Loucy (cell line): Measurements from ENCODE around the gene OSBPL1A.

ENCODE experiments used
- H2AFZ ChIP-seq: fragments of 200-600 bp; sonication (generic); 2 replicates; pipeline ENCODE4 v1.6.0; 2016; ENCODE audit warnings: antibody characterized with exemption, mild to moderate bottlenecking, low read length, moderate library complexity
- H3F3A ChIP-seq: fragments of 200-600 bp; 2 replicates; pipeline ENCODE4 v1.6.0; 2016; ENCODE audit warnings: antibody characterized with exemption, low read depth, mild to moderate bottlenecking
- H3K27me3 ChIP-seq: fragments of 200-600 bp; sonication (generic); 2 replicates; pipeline ENCODE4 v1.6.1; 2014; ENCODE audit warnings: low read length, mild to moderate bottlenecking; ENCODE audit not compliant: insufficient read depth, poor library complexity, severe bottlenecking
- H3K36me3 ChIP-seq: fragments of 200-600 bp; sonication (generic); 2 replicates; pipeline ENCODE4 v1.6.1; 2016; ENCODE audit warnings: low read length; ENCODE audit not compliant: insufficient read depth
- H3K4me1 ChIP-seq: fragments of 200-600 bp; sonication (generic); 2 replicates; pipeline ENCODE4 v1.5.1; 2014; ENCODE audit warnings: low read length, mild to moderate bottlenecking; ENCODE audit not compliant: insufficient read depth, poor library complexity, severe bottlenecking
- H3K4me2 ChIP-seq: fragments of 200-600 bp; sonication (generic); 2 replicates; pipeline ENCODE4 v1.6.0; 2014; ENCODE audit warnings: antibody characterized with exemption, low read length, low read depth, mild to moderate bottlenecking; ENCODE audit not compliant: poor library complexity, severe bottlenecking
- H3K4me3 ChIP-seq: fragments of 200-600 bp; sonication (generic); 2 replicates; pipeline ENCODE4 v1.5.1; 2014; ENCODE audit warnings: low read length, mild to moderate bottlenecking, mixed read lengths; ENCODE audit not compliant: poor library complexity, severe bottlenecking
- H3K79me2 ChIP-seq: fragments of 200-600 bp; sonication (generic); 2 replicates; pipeline ENCODE4 v1.6.1; 2014; ENCODE audit warnings: low read length; ENCODE audit not compliant: insufficient read depth
- H3K9ac ChIP-seq: fragments of 200-600 bp; sonication (generic); 2 replicates; pipeline ENCODE4 v1.6.0; 2014; ENCODE audit warnings: mild to moderate bottlenecking, low read depth, low read length, moderate library complexity; ENCODE audit not compliant: poor library complexity, severe bottlenecking
- H3K9me2 ChIP-seq: fragments of 200-600 bp; sonication (generic); replicated peaks from 2 replicates; pipeline ENCODE4 v1.6.1; 2016; ENCODE audit warnings: low read depth, low read length, mixed read lengths
- H3K9me3 ChIP-seq: fragments of 200-600 bp; sonication (generic); 2 replicates; pipeline ENCODE4 v1.6.1; 2014; ENCODE audit warnings: mild to moderate bottlenecking, antibody characterized with exemption, low read length, low read depth; ENCODE audit not compliant: insufficient read depth
- H4K20me1 ChIP-seq: fragments of 200-600 bp; sonication (generic); 2 replicates; pipeline ENCODE4 v1.6.0; 2014; ENCODE audit warnings: antibody characterized with exemption, low read length, mild to moderate bottlenecking; ENCODE audit not compliant: insufficient read depth, poor library complexity, severe bottlenecking
- EZH2phosphoT487 ChIP-seq: fragments of 200-600 bp; IDR thresholded peaks from 2 replicates; pipeline ENCODE4 v1.6.1; 2018; ENCODE audit warnings: antibody characterized with exemption, mild to moderate bottlenecking, moderate library complexity, borderline replicate concordance
- TF ChIP-seq, protein P1 (sequence below): fragments of 200-600 bp; sonication (generic); conservative IDR thresholded peaks from 2 replicates; pipeline ENCODE4 v1.5.1; 2014; ENCODE audit warnings: mild to moderate bottlenecking, antibody characterized with exemption, low read length

The OSBPL1A gene

GRCh38 chr18:24270937-24271380, 126.7 kb downstream of the OSBPL1A start:
- H3K4me1 ChIP-seq = no peaks in the 10 kb centered on the region
- H3K79me2 ChIP-seq = no peaks in the 10 kb centered on the region
- no peaks in the 10 kb centered on the region for H3F3A ChIP-seq
- no peak for TF ChIP-seq EZH2phosphoT487
- no peaks in the 10 kb centered on the region for H3K9me3 ChIP-seq
- no peak overlapping the region for H3K4me3 ChIP-seq
- no peak overlapping the region for H3K4me2 ChIP-seq
- no peaks in the 10 kb centered on the region for H3K36me3 ChIP-seq
- no peaks in the 10 kb centered on the region for H3K9me2 ChIP-seq
- H3K27me3 ChIP-seq = no peaks in the 10 kb centered on the region
- no peaks in the 10 kb centered on the region for H4K20me1 ChIP-seq
- no peak overlapping the region for H3K9ac ChIP-seq
- no peak overlapping the region for H2AFZ ChIP-seq

- H3K27me3 ChIP-seq = no peaks in the 10 kb centered on the region
- H4K20me1 ChIP-seq = no peaks in the 10 kb centered on the region
- no peaks in the 10 kb centered on the region for H3F3A ChIP-seq
- no peak overlapping the region for H3K9ac ChIP-seq
- H3K79me2 ChIP-seq = no peaks in the 10 kb centered on the region
- no peaks in the 10 kb centered on the region for H3K9me2 ChIP-seq
- no peaks in the 10 kb centered on the region for H3K4me1 ChIP-seq
- TF ChIP-seq EZH2phosphoT487 = no peak
- TF ChIP-seq, protein P1, sequence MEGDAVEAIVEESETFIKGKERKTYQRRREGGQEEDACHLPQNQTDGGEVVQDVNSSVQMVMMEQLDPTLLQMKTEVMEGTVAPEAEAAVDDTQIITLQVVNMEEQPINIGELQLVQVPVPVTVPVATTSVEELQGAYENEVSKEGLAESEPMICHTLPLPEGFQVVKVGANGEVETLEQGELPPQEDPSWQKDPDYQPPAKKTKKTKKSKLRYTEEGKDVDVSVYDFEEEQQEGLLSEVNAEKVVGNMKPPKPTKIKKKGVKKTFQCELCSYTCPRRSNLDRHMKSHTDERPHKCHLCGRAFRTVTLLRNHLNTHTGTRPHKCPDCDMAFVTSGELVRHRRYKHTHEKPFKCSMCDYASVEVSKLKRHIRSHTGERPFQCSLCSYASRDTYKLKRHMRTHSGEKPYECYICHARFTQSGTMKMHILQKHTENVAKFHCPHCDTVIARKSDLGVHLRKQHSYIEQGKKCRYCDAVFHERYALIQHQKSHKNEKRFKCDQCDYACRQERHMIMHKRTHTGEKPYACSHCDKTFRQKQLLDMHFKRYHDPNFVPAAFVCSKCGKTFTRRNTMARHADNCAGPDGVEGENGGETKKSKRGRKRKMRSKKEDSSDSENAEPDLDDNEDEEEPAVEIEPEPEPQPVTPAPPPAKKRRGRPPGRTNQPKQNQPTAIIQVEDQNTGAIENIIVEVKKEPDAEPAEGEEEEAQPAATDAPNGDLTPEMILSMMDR = no peak
- no peak overlapping the region for H3K4me3 ChIP-seq
- no peak overlapping the region for H2AFZ ChIP-seq
- no peaks in the 10 kb centered on the region for H3K9me3 ChIP-seq
- no peaks in the 10 kb centered on the region for H3K36me3 ChIP-seq
- no peak overlapping the region for H3K4me2 ChIP-seq
Observed at GRCh38 chr18:24270358-24270936, 127.2 kb downstream of the OSBPL1A start.

DNA sequence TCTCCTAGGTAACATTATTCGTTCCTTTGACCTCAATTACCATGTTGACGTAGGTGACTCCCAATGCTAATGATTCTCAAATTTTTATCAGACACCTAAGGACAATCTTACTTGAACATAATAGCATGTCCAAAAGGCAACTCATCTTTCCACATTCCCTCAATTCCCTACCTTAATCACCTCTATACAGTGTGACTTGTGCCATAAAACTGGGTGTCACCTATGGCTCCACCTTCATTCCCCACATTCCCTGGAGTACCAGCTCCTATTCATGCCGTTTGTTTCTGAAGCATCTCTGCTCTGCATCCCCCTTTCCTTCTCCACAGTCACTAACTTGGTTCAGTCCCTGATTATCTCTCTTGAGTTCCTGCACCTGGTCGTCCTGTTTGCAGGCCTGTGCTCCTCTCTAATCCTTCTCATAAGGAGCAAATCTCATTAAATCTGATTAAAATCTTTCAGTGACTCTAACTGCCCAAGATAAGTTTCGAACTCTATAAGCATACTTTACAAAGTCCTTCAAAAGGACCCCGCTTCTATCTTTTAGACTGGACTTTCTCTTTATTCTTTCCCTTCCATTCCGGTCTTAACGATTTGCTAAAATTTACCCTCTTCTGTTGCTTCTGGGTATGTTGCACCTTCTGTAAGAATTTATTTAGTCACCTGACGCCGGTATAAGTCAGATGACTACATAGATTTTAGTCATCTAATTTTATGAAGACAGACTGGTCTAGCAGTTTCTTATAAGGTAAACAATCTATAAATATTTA, 128.7 kb downstream of the OSBPL1A start:
- Histone ChIP-seq H3K9ac (no peak overlapping the region), H3K9me3 (no peaks in the 10 kb centered on the region), H2AFZ (no peak overlapping the region), H3K27me3 (no peaks in the 10 kb centered on the region), H3K79me2 (no peaks in the 10 kb centered on the region), H3K4me1 (no peaks in the 10 kb centered on the region), H3K9me2 (no peaks in the 10 kb centered on the region), H4K20me1 (no peaks in the 10 kb centered on the region), H3K4me3 (no peak overlapping the region), H3K4me2 (no peak overlapping the region), H3K36me3 (no peaks in the 10 kb centered on the region), H3F3A (no peaks in the 10 kb centered on the region)
- TF ChIP-seq, protein P1 = no peak
- no peak for TF ChIP-seq EZH2phosphoT487
